ENCODE data around the gene TOP1.
"Not testable (repeated sequence)": the region's sequence is repeated elsewhere in the genome, so short reads cannot be mapped to it uniquely, and the experiment has no call there.

Gene TOP1

DNA sequence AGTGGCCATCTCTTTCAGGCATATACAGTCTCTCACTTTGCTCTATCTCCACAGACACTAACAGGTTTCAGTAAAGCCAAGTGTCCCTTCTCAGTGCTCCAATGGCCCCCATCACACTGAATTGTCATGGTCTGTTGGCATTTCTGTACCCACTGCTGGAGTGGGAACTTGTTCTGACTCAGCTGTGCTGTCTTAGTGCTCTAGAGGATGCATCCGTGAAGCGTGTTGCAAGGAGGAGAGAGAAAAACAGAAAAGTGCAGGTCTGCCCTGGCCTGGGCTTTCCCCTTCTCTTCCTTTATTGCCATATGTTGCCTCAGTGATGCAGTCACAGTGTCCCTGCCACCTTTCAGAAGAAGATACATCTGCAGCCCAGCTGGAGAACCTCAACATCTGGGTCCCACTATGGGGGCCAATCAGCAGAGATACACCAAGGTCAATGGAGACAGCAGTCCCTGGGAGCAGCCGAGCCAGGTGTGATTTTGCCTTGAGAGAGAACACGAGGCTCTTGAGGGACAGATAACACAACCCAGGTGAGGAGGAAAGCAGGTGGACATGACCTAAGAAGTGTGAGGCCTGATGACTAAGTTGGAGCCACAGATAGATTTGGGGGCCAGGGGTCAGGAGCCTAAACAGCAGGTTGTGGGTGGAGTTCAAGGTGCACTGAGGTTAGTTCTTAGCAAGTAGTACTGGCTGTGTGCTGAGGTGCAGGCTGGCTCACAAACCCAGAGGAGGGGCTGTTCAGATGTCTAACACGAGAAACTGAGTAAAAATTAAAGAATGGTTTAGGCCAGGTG is 103.2 kb downstream of the TOP1 start:
- Histone ChIP-seq H3K27me3 (ENCODE audit: control insufficient read depth, low read length) (no peaks in the 10 kb centered on the region), H3K9me3 (ENCODE audit: control insufficient read depth, insufficient read depth, low read length) (no peaks in the 10 kb centered on the region), H3K4me3 (ENCODE audit: low read length) (no peak overlapping the region), H3K36me3 (ENCODE audit: control insufficient read depth, low read length) (peaks cover 7% of the 10 kb centered on the region), H4K20me1 (ENCODE audit: control insufficient read depth, insufficient read depth, low read depth, low read length) (no peaks in the 10 kb centered on the region), H3K4me2 (ENCODE audit: low read length) (no peak overlapping the region), H3F3A (ENCODE audit: control insufficient read depth, insufficient read depth) (peaks cover 25% of the 10 kb centered on the region), H3K27ac (ENCODE audit: low read depth, low read length) (no peak overlapping the region), H3K4me1 (ENCODE audit: control insufficient read depth, low read length) (peaks cover 16% of the 10 kb centered on the region), H3K79me2 (ENCODE audit: control insufficient read depth, low read length) (no peaks in the 10 kb centered on the region), H3K9me2 (replicated peaks; ENCODE audit: control insufficient read depth, low read length) (no peaks in the 10 kb centered on the region)
- TF ChIP-seq, protein P1, sequence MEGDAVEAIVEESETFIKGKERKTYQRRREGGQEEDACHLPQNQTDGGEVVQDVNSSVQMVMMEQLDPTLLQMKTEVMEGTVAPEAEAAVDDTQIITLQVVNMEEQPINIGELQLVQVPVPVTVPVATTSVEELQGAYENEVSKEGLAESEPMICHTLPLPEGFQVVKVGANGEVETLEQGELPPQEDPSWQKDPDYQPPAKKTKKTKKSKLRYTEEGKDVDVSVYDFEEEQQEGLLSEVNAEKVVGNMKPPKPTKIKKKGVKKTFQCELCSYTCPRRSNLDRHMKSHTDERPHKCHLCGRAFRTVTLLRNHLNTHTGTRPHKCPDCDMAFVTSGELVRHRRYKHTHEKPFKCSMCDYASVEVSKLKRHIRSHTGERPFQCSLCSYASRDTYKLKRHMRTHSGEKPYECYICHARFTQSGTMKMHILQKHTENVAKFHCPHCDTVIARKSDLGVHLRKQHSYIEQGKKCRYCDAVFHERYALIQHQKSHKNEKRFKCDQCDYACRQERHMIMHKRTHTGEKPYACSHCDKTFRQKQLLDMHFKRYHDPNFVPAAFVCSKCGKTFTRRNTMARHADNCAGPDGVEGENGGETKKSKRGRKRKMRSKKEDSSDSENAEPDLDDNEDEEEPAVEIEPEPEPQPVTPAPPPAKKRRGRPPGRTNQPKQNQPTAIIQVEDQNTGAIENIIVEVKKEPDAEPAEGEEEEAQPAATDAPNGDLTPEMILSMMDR (IDR thresholded peaks at IDR 0.05; ENCODE audit: low read depth, low read length, poor library complexity, severe bottlenecking), result no peak
- TF ChIP-seq EZH2phosphoT487 (IDR thresholded peaks at IDR 0.05; ENCODE audit: borderline replicate concordance, low read length), result no peak

DNA sequence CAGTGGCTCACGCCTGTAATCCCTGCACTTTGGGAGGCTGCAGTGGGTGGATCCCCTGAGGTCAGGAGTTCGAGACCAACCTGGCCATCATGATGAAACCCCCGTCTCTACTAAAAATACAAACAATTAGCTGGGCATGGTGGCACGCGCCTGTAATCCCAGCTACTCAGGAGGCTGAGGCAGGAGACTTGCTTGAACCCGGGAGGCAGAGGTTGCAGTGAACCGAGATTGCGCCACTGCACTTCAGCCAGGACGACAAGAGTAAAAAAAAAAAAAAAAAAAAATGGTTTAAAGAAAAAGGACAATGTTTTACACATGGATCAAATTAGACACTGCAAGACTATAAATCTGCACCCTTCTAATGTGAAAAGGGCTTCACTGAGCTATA is 103.8 kb downstream of the TOP1 start:
- H3K27me3 ChIP-seq (ENCODE audit: control insufficient read depth, low read length); H3K27ac ChIP-seq (ENCODE audit: low read depth, low read length); H3K9me3 ChIP-seq (ENCODE audit: control insufficient read depth, insufficient read depth, low read length); H3K4me2 ChIP-seq (ENCODE audit: low read length); H3K4me3 ChIP-seq (ENCODE audit: low read length); H3K79me2 ChIP-seq (ENCODE audit: control insufficient read depth, low read length); H3K9me2 ChIP-seq (replicated peaks; ENCODE audit: control insufficient read depth, low read length); H3K36me3 ChIP-seq (ENCODE audit: control insufficient read depth, low read length); H4K20me1 ChIP-seq (ENCODE audit: control insufficient read depth, insufficient read depth, low read depth, low read length): not testable (repeated sequence)
- H3K4me1 ChIP-seq (ENCODE audit: control insufficient read depth, low read length), result peaks cover 16% of the 10 kb centered on the region
- peaks cover 25% of the 10 kb centered on the region for H3F3A ChIP-seq (ENCODE audit: control insufficient read depth, insufficient read depth)

- Histone ChIP-seq H3K4me1 (ENCODE audit: control insufficient read depth, low read length) (peaks cover 24% of the 10 kb centered on the region), H4K20me1 (ENCODE audit: control insufficient read depth, insufficient read depth, low read depth, low read length) (no peaks in the 10 kb centered on the region), H3K27ac (ENCODE audit: low read depth, low read length) (no peak overlapping the region), H3K9me2 (replicated peaks; ENCODE audit: control insufficient read depth, low read length) (no peaks in the 10 kb centered on the region), H3K79me2 (ENCODE audit: control insufficient read depth, low read length) (peaks cover 14% of the 10 kb centered on the region), H3K9me3 (ENCODE audit: control insufficient read depth, insufficient read depth, low read length) (no peaks in the 10 kb centered on the region), H3K27me3 (ENCODE audit: control insufficient read depth, low read length) (no peaks in the 10 kb centered on the region), H3K4me3 (ENCODE audit: low read length) (no peak overlapping the region), H3F3A (ENCODE audit: control insufficient read depth, insufficient read depth) (peaks cover 25% of the 10 kb centered on the region), H3K36me3 (ENCODE audit: control insufficient read depth, low read length) (peaks cover 6% of the 10 kb centered on the region), H3K4me2 (ENCODE audit: low read length) (peak overlapping the region; percentile 8; the same call in 1 of the 2 replicates)
- TF ChIP-seq, protein P1 (IDR thresholded peaks at IDR 0.05; ENCODE audit: low read depth, low read length, poor library complexity, severe bottlenecking), result no peak
Observed at GRCh38 chr20:41133709-41134361, 105.2 kb downstream of the TOP1 start.
